HG03558 (cell line): ENCODE measurements around the gene MEOX1.

Experiments
- ATAC-seq: cut with Tn5 transposase; IDR thresholded peaks from one replicate; pipeline ENCODE4 v1.9.1; 2021; ENCODE audit warnings: moderate number of reproducible peaks; ENCODE audit not compliant: unreplicated experiment; ENCODE audit errors: extremely low read depth

The MEOX1 gene

GRCh38 chr17:43683928-43684653, 22.4 kb upstream of the MEOX1 start:
- no peak for ATAC-seq

- ATAC-seq = no peak
Observed at GRCh38 chr17:43680461-43680860, 18.7 kb upstream of the MEOX1 start.

GRCh38 chr17:43679911-43680310, 18.2 kb upstream of the MEOX1 start:
- ATAC-seq = no peak

- no peak for ATAC-seq
Observed at GRCh38 chr17:43679401-43679800, 17.7 kb upstream of the MEOX1 start.

- ATAC-seq = no peak
Observed at GRCh38 chr17:43676471-43676870, 14.7 kb upstream of the MEOX1 start.

GRCh38 chr17:43674394-43674793, 12.7 kb upstream of the MEOX1 start:
- ATAC-seq = no peak

- ATAC-seq = no peak
Observed at GRCh38 chr17:43673516-43674323, 12.0 kb upstream of the MEOX1 start.

- ATAC-seq = no peak
Observed at GRCh38 chr17:43671755-43672519, 10.2 kb upstream of the MEOX1 start.

GRCh38 chr17:43671031-43671692, 9.4 kb upstream of the MEOX1 start:
- ATAC-seq = no peak

GRCh38 chr17:43670645-43671030, 8.9 kb upstream of the MEOX1 start:
- ATAC-seq = no peak

- ATAC-seq = no peak
Observed at GRCh38 chr17:43669971-43670644, 8.4 kb upstream of the MEOX1 start.

- ATAC-seq = no peak
Observed at GRCh38 chr17:43667947-43668348, 6.2 kb upstream of the MEOX1 start.

GRCh38 chr17:43667506-43667905, 5.8 kb upstream of the MEOX1 start:
- ATAC-seq = no peak

GRCh38 chr17:43665937-43666236, 4.2 kb upstream of the MEOX1 start:
- ATAC-seq = no peak

- ATAC-seq = no peak
Observed at GRCh38 chr17:43665084-43665936, 3.6 kb upstream of the MEOX1 start.

GRCh38 chr17:43664096-43664495, 2.4 kb upstream of the MEOX1 start:
- ATAC-seq = no peak

- ATAC-seq = no peak
Observed at GRCh38 chr17:43663383-43663782, 1.7 kb upstream of the MEOX1 start.

GRCh38 chr17:43662413-43663141, 855 bp upstream of the MEOX1 start:
- ATAC-seq = no peak
